ENCODE data around the gene RPS2. TPM values are rescaled to one million over a fixed set of nuclear protein-coding genes. Genes with fewer than 3 reads are reported as not detected.

Gene RPS2
- total RNA-seq, 2 donors from 2014 or later = 1,152 to 1,209 TPM

GRCh38 chr16:2001035-2001434 is 36.4 kb upstream of the RPS2 start:
- ATAC-seq (no peak), DNase-seq (no peak)
- intact Hi-C loops (cut with DNase I) = no loop called here

GRCh38 chr16:1999866-2000514 is 35.4 kb upstream of the RPS2 start:
- no peak for ATAC-seq
- intact Hi-C loops (cut with DNase I) = no loop called here

GRCh38 chr16:1998852-1999801 is 34.5 kb upstream of the RPS2 start:
- intact Hi-C loops (cut with DNase I) = no loop called here
- ATAC-seq (no peak), DNase-seq (no peak)

More at GRCh38 chr16:1999866-2000514, 35.4 kb upstream of the RPS2 start:
- no peak for DNase-seq

- ATAC-seq (no peak), DNase-seq (no peak)
- intact Hi-C loops (cut with DNase I) = no loop called here
These were observed 33.8 kb upstream of the RPS2 start for GRCh38 chr16:1998360-1998835.

GRCh38 chr16:1997494-1998359 is 33.1 kb upstream of the RPS2 start:
- DNase-seq = no peak
- ATAC-seq = peak in 1 of 2 donors; percentile 32
- intact Hi-C loops (cut with DNase I) = no loop called here

GRCh38 chr16:1993731-1994131 is 29.1 kb upstream of the RPS2 start:
- intact Hi-C loops (cut with DNase I) = no loop called here
- ATAC-seq (no peak), DNase-seq (peak; percentile 31)

GRCh38 chr16:1992704-1993317 is 28.2 kb upstream of the RPS2 start:
- no peak for DNase-seq
- intact Hi-C loops (cut with DNase I) = no loop called here
- ATAC-seq = peak in 1 of 2 donors; percentile 1

- intact Hi-C loops (cut with DNase I) = no loop called here
- DNase-seq (peak; percentile 97), ATAC-seq (peak; percentile 90 to 93)
These were observed 27.5 kb upstream of the RPS2 start for GRCh38 chr16:1991948-1992703.

GRCh38 chr16:1991588-1991947 is 26.9 kb upstream of the RPS2 start:
- DNase-seq (no peak), ATAC-seq (no peak)
- intact Hi-C loops (cut with DNase I) = no loop called here

- ATAC-seq = peak in 1 of 2 donors; percentile 3
These were observed 26.5 kb upstream of the RPS2 start for GRCh38 chr16:1991135-1991551.

GRCh38 chr16:1990351-1991134 is 25.9 kb upstream of the RPS2 start:
- no peak for DNase-seq
- intact Hi-C loops (cut with DNase I) = no loop called here
- ATAC-seq = no peak

More at GRCh38 chr16:1991135-1991551, 26.5 kb upstream of the RPS2 start:
- intact Hi-C loops (cut with DNase I) = no loop called here
- DNase-seq = no peak

- no peak for DNase-seq
- ATAC-seq = no peak
- intact Hi-C loops (cut with DNase I) = no loop called here
These were observed 25.4 kb upstream of the RPS2 start for GRCh38 chr16:1990101-1990350.

- DNase-seq (no peak), ATAC-seq (no peak)
- intact Hi-C loops (cut with DNase I) = no loop called here
These were observed 24.8 kb upstream of the RPS2 start, which contains the start of gene SYNGR3 for GRCh38 chr16:1989209-1990100. TSS of gene SYNGR3 (plus strand) at chr16:1989970. CDS start at chr16:1990103, 133 bp downstream.

- ATAC-seq = no peak
- intact Hi-C loops (cut with DNase I) = no loop called here
- no peak for DNase-seq
These were observed 22.6 kb upstream of the RPS2 start for GRCh38 chr16:1987198-1987597.

- intact Hi-C loops (cut with DNase I) = no loop called here
- DNase-seq (no peak), ATAC-seq (no peak)
These were observed 21.0 kb upstream of the RPS2 start for GRCh38 chr16:1985466-1986150.

Data from left cardiac atrium (tissue), 4 donors.